ENCODE measurements around the gene DPP10.

DPP10 gene

GRCh38 chr2:115190459-115190858, 748.0 kb downstream of the DPP10 start:
- TF ChIP-seq CTCF (conservative IDR thresholded peaks at IDR 0.05; ENCODE audit: low read depth): no peak
- CTCF ChIA-PET: no interaction called here
- POLR2A ChIA-PET (ENCODE audit: low non-redundant PET): no interaction called here
- H3K27ac ChIP-seq: no peak overlapping the region
- DNase-seq (ENCODE audit: low spot score): no peak

GRCh38 chr2:115194623-115195022, 752.2 kb downstream of the DPP10 start:
- ChIA-PET POLR2A (ENCODE audit: low non-redundant PET) (no interaction called here), CTCF (interaction anchor here (0.5 to 0.6 kb wide), 2 partner anchors 188 to 210 kb away, joined by 4 to 10 read pairs; no protein-coding TSS in a partner anchor)
- TF ChIP-seq CTCF (conservative IDR thresholded peaks at IDR 0.05; ENCODE audit: low read depth): no peak
- no peak for DNase-seq (ENCODE audit: low spot score)
- H3K27ac ChIP-seq: no peak overlapping the region

GRCh38 chr2:115196587-115196986, 754.1 kb downstream of the DPP10 start:
- no peak for TF ChIP-seq CTCF (conservative IDR thresholded peaks at IDR 0.05; ENCODE audit: low read depth)
- CTCF ChIA-PET: interaction anchor here (0.6 kb wide), 1 partner anchor 400 kb away, joined by 6 read pairs; no protein-coding TSS in a partner anchor
- POLR2A ChIA-PET (ENCODE audit: low non-redundant PET): no interaction called here
- H3K27ac ChIP-seq: no peak overlapping the region
- no peak for DNase-seq (ENCODE audit: low spot score)

GRCh38 chr2:115199966-115200365, 757.5 kb downstream of the DPP10 start:
- no peak overlapping the region for H3K27ac ChIP-seq
- no peak for TF ChIP-seq CTCF (conservative IDR thresholded peaks at IDR 0.05; ENCODE audit: low read depth)
- no peak for DNase-seq (ENCODE audit: low spot score)
- ChIA-PET POLR2A (ENCODE audit: low non-redundant PET) (no interaction called here), CTCF (no interaction called here)

- DNase-seq (ENCODE audit: low spot score): no peak
- ChIA-PET CTCF (no interaction called here), POLR2A (ENCODE audit: low non-redundant PET) (no interaction called here)
- no peak overlapping the region for H3K27ac ChIP-seq
- no peak for TF ChIP-seq CTCF (conservative IDR thresholded peaks at IDR 0.05; ENCODE audit: low read depth)
Measured at GRCh38 chr2:115201386-115201785, 758.9 kb downstream of the DPP10 start.

- no peak overlapping the region for H3K27ac ChIP-seq
- ChIA-PET POLR2A (ENCODE audit: low non-redundant PET) (no interaction called here), CTCF (no interaction called here)
- TF ChIP-seq CTCF (conservative IDR thresholded peaks at IDR 0.05; ENCODE audit: low read depth): no peak
- no peak for DNase-seq (ENCODE audit: low spot score)
Measured at GRCh38 chr2:115208493-115209164, 766.2 kb downstream of the DPP10 start.
